HepG2 (cell line): ENCODE results near the gene SLC35B2. TPM values are rescaled to one million over a fixed set of nuclear protein-coding genes. Genes with fewer than 3 reads are reported as not detected.

ENCODE experiments used
- BATF2 ChIP-seq: sonication (generic); formaldehyde crosslinking; IDR thresholded peaks from 2 replicates; pipeline ENCODE4 v1.8.0; 2022; ENCODE audit warnings: mild to moderate bottlenecking, missing genetic modification reagents, moderate library complexity
- JARID2 ChIP-seq: sonication (generic); formaldehyde crosslinking; IDR thresholded peaks from 2 replicates; pipeline ENCODE4 v1.8.1; 2023; ENCODE audit warnings: missing genetic modification reagents, inconsistent platforms; ENCODE audit not compliant: insufficient replicate concordance
- MTA1 ChIP-seq: sonication (generic); formaldehyde crosslinking; IDR thresholded peaks from 2 replicates; pipeline ENCODE4 v1.4.0; 2020; ENCODE audit warnings: missing genetic modification reagents, mild to moderate bottlenecking, borderline replicate concordance
- PRPF4 ChIP-seq: fragments of 200-400 bp; formaldehyde crosslinking; IDR thresholded peaks from 2 replicates; pipeline ENCODE4 v1.6.1; 2016; ENCODE audit warnings: low read length, low read depth; ENCODE audit not compliant: poor library complexity, severe bottlenecking
- RNF219 ChIP-seq: sonication (generic); formaldehyde crosslinking; IDR thresholded peaks from 2 replicates; pipeline ENCODE4 v1.5.0; 2020; ENCODE audit warnings: mild to moderate bottlenecking, missing genetic modification reagents
- SNRNP70 ChIP-seq: fragments of 200-400 bp; formaldehyde crosslinking; IDR thresholded peaks from 2 replicates; pipeline ENCODE4 v1.6.1; 2017; ENCODE audit warnings: mild to moderate bottlenecking, low read depth, low read length, moderate library complexity
- TBL1XR1 ChIP-seq: fragments of 150-350 bp; IDR thresholded peaks from 2 replicates; pipeline ENCODE4 v1.6.1; 2014; ENCODE audit warnings: borderline replicate concordance, low read length; ENCODE audit not compliant: partially characterized antibody
- ZNF253 ChIP-seq: sonication (generic); formaldehyde crosslinking; IDR thresholded peaks from 2 replicates; pipeline ENCODE4 v1.8.0; 2022; ENCODE audit warnings: mild to moderate bottlenecking, missing genetic modification reagents, borderline replicate concordance
- ZNF3 ChIP-seq: IDR thresholded peaks from 2 replicates; pipeline ENCODE4 v1.7.0; 2017; ENCODE audit warnings: inconsistent platforms
- ZNF431 ChIP-seq: sonication (generic); formaldehyde crosslinking; IDR thresholded peaks from 2 replicates; pipeline ENCODE4 v1.9.0; 2022; ENCODE audit warnings: missing genetic modification reagents, low read depth, mild to moderate bottlenecking, borderline replicate concordance
- ZNF576 ChIP-seq: sonication (generic); formaldehyde crosslinking; IDR thresholded peaks from 2 replicates; pipeline ENCODE4 v1.4.0; 2020; ENCODE audit warnings: mild to moderate bottlenecking, missing genetic modification reagents
- polyA plus RNA-seq, 8 experiments: library from polyadenylated mRNA; depleted of rRNA in 3 of 8; stranded (reverse) in 7 of 8; unstranded in 1 of 8; fragments of >200 nt; fragmentation: Illumina TruSeq in 4 of 8; extraction: Trizol in 4 of 8; gene quantifications; 2 replicates each; pipeline versions ENCODE4 v1.2.1 to v1.2.3, GENCODE V29; 2011 to 2016; ENCODE audit warnings: low read depth in 4 of 8, missing spikeins in 1 of 8, mixed read lengths in 1 of 8; ENCODE audit not compliant: insufficient read depth in 1 of 8
- total RNA-seq, 5 experiments: library from RNA; depleted of rRNA; stranded (reverse); fragments of >200 nt; fragmentation: Illumina TruSeq; extraction: Trizol; gene quantifications; 2 replicates each; pipeline ENCODE4 v1.2.3, GENCODE V29; 2016; ENCODE audit warnings: low read depth in 1 of 5

SLC35B2 gene
- total and polyA plus RNA-seq, 2 of the 13 experiments (the other 11 are each of a cell fraction or from before 2014, with no cell fraction given) = 61.1 to 148 TPM

GRCh38 chr6:44221291-44221960, 35.9 kb downstream of the SLC35B2 start (continued):
- TF ChIP-seq BATF2 (no peak), PRPF4 (no peak), SNRNP70 (no peak), ZNF576 (no peak), TBL1XR1 (no peak), ZNF253 (CRISPR knock-in tag) (no peak), ZNF431 (no peak), RNF219 (CRISPR knock-in tag) (no peak), JARID2 (CRISPR knock-in tag) (peak; percentile 80), MTA1 (CRISPR knock-in tag) (0 out of 2 replicates have a peak, but pooled peaks have one; percentile 19), ZNF3 (no peak)
